Measurements from ENCODE around the gene ADCY7.

DNA sequence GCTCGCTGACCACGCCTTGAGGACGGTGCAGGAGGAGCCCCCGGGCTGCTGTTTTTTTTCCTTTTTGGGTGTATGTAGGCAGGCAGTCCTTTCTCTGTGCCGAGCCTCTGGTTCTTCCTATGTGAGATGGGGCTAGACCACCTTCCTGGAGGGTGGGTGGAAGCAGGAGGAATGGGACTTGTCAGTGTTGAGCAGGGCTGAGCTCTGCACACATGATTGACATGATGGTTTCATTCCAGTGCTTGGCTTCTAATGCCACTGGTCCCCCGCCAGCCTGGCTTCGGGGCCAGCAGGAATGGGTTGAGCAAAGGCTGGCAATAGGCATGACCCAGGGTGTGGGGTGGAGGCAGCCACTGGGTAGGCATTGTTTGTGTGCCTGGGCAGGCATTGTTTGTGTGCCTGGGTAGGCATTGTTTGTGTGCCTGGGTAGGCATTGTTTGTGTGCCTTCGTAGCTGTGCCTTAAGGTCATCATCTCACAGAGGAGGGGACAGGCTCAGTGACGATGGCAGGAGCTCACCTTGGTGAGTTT lies 14.2 kb upstream of the ADCY7 start:
- TF ChIP-seq, protein P1, sequence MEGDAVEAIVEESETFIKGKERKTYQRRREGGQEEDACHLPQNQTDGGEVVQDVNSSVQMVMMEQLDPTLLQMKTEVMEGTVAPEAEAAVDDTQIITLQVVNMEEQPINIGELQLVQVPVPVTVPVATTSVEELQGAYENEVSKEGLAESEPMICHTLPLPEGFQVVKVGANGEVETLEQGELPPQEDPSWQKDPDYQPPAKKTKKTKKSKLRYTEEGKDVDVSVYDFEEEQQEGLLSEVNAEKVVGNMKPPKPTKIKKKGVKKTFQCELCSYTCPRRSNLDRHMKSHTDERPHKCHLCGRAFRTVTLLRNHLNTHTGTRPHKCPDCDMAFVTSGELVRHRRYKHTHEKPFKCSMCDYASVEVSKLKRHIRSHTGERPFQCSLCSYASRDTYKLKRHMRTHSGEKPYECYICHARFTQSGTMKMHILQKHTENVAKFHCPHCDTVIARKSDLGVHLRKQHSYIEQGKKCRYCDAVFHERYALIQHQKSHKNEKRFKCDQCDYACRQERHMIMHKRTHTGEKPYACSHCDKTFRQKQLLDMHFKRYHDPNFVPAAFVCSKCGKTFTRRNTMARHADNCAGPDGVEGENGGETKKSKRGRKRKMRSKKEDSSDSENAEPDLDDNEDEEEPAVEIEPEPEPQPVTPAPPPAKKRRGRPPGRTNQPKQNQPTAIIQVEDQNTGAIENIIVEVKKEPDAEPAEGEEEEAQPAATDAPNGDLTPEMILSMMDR (IDR thresholded peaks at IDR 0.05), result no peak
- TF ChIP-seq POLR2A (IDR thresholded peaks at IDR 0.05), result no peak

Data from right lobe of liver (tissue), 4 donors.